ENCODE data around the gene S1PR3.
A peak's percentile ranks its signal among the peaks of the same experiment; 100 is the strongest.

The S1PR3 gene

DNA sequence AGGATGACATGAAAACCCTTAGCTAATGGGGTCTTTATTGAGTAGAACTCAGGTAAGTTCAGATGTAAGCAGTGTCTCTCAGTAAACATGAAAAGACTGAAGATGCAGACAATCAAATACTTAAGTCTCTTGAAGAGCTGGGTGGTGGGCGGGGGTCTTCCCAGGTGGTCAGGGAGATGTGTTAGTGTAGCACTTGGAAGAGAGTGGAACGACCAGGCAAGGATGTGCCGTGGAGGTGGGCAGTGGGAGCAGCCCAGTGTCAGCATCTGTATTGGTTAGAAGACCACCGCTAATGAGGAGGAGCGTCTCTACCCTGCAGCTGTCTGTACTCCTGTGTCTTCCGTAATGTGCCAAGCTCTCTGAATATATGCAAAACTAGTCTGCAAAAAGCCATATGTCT lies 4.4 kb downstream of the S1PR3 start:
- Mint-ChIP-seq H3K4me1 (no peaks in the 10 kb centered on the region), H3K27ac (no peak overlapping the region), H3K9me3 (no peaks in the 10 kb centered on the region), H3K36me3 (no peaks in the 10 kb centered on the region), H3K4me3 (no peak overlapping the region)
- no peak for ATAC-seq
- DNase-seq (ENCODE audit: low spot score in 2 of 2) = no peak

DNA sequence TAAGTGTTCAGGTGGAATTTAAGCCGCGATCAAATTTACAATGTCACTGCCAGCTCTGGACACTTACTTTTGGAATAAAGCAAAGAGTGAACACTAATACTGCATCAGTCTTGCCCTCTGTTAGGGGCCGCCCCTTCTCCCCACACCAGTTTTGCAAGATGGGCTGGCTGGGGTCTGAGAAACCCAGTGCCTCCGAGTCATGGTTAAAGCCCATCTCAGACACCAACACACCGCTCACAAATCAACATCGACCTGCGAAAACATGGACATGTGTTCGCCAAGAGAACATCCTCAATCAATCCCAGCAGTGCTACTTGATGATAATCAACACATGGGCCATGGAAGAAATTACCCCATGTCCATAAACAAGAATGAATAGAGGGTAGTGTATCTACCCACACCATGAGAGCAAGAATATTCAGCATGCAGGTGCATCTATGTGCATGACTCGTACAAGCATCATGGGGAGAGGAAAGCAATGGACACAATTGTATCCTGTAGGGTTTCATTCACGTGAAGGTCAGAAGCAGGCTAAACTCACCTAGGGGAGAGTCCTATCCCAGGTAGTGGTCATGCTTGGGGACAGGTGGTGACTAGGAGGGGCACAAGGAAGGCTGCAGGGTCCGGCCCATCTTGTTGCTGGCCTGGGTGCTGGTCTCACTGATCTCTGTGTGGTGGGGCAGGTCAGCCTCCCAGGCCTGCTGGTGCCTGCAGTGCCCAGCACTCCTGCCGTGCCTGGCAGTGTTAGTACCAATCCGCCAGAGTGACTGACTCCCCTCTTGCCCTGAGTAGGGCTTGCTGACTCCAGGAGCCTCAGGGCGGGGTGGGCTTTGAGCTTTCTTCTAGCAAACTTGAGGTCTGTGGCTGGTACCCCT lies 5.0 kb downstream of the S1PR3 start:
- H3K4me1 Mint-ChIP-seq = no peaks in the 10 kb centered on the region
- no peak for DNase-seq (ENCODE audit: low spot score in 2 of 2)

DNA sequence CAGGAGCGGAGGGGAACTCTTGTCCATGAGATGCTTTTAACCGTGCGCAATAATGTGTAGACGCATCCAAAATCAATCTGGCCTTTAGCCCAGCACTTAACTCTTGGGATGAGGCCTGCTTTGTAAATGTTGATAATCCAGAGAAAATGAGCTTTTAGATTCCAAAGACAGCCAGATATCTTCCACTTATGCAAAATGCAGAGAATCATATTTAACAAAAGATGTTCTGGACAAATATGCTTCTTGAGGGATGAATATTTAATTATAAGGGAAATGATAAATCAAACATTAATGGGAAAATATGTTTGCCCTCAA lies 5.6 kb downstream of the S1PR3 start:
- DNase-seq (ENCODE audit: low spot score in 2 of 2) (no peak), ATAC-seq (no peak)
- Mint-ChIP-seq H3K4me3 (no peak overlapping the region), H3K4me1 (peaks cover 4% of the 10 kb centered on the region), H3K9me3 (no peaks in the 10 kb centered on the region), H3K36me3 (no peaks in the 10 kb centered on the region), H3K27ac (no peak overlapping the region)

More for the DNA sequence above, 5.0 kb downstream of the S1PR3 start:
- Mint-ChIP-seq H3K4me3 (no peak overlapping the region), H3K36me3 (no peaks in the 10 kb centered on the region), H3K9me3 (no peaks in the 10 kb centered on the region), H3K27ac (no peak overlapping the region)
- ATAC-seq = no peak

DNA sequence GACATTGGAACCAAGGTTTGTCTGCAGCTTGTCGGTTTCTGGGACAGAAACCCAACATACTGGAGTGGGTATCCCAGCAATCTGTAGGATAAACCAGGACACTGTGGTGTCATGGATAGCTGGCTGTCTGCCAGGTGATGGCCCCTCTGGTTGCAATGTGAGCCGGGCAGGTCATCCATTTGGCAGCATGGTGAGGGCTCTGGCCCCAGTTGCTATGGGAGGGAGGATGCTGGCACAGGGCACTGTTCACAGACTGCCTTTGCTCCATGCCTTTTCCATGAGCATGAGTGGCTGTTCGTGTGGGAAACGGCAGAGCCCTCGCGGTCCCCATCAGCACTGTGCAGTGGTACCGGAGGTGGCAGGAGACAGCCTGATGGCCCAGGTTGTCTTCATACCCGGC lies 6.4 kb downstream of the S1PR3 start:
- no peak overlapping the region for H3K27ac Mint-ChIP-seq
- no peaks in the 10 kb centered on the region for H3K9me3 Mint-ChIP-seq
- peaks cover 7% of the 10 kb centered on the region for H3K4me1 Mint-ChIP-seq
- DNase-seq (ENCODE audit: low spot score in 2 of 2) = no peak
- H3K36me3 Mint-ChIP-seq = no peaks in the 10 kb centered on the region
- no peak overlapping the region for H3K4me3 Mint-ChIP-seq
- no peak for ATAC-seq

DNA sequence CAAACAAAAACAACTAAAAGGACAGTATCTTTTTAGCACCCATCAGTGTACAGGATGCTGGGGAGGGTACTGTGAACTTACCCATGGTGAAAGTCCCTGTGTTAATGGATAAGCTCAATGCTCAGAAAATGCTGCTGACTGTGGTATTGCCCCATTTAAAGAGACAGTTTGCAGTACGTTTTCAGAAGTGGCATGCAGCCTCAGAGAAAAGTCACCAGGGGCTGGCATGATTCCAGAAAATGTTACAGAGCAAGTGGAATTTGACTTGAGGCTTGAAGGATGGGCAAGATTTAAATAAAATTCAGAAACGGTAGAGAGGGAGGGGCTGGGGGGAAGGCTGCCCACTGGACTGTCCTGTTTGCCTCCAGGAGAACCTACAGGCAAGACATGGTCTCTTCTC lies 7.2 kb downstream of the S1PR3 start:
- peaks cover 7% of the 10 kb centered on the region for H3K4me1 Mint-ChIP-seq
- no peak for DNase-seq (ENCODE audit: low spot score in 2 of 2)
- ATAC-seq = no peak
- H3K36me3 Mint-ChIP-seq = no peaks in the 10 kb centered on the region
- H3K4me3 Mint-ChIP-seq = no peak overlapping the region
- H3K27ac Mint-ChIP-seq = no peak overlapping the region
- no peaks in the 10 kb centered on the region for H3K9me3 Mint-ChIP-seq

DNA sequence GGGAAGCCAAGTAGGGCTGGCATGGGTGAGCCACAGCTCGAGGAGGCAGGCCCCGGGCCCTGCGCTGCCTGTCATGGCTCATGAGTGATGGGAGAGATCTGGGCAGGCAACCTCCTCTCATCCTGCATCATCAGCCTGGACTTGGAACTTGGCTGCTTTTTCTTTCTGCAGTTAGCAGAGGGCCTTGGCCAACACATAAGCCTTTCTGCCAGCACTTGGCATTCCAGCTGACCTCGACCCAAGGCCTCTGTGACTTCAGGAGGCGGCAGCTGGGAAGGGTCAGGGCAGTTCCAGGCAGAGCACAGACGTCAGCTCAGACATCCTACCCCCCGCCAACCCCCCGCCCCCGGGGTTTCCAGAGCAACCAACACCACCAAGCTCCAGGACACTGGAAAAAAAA lies 7.6 kb downstream of the S1PR3 start:
- Mint-ChIP-seq H3K27ac (no peak overlapping the region), H3K4me3 (no peak overlapping the region), H3K36me3 (no peaks in the 10 kb centered on the region), H3K9me3 (no peaks in the 10 kb centered on the region), H3K4me1 (peaks cover 7% of the 10 kb centered on the region)
- no peak for ATAC-seq
- no peak for DNase-seq (ENCODE audit: low spot score in 2 of 2)

DNA sequence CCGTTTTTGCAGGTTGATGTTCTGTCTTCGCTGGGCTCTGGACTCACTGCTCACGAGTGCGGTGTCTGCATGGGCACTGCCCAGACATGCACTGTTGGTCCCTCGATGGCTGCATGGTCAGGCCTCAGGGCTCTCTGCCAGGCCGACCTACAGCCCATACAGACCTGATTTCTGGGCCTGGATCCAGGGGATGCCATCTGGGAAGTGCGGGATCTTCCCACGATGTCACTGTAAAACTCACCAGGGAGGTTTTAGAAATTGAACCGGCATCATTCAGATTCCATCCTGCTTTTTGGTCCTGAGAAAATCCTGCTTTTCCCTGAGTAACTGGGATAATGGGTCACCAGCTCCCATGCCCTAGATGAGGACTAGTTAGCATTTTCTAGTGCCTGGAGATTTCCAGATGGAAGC lies 9.1 kb downstream of the S1PR3 start:
- no peak overlapping the region for H3K27ac Mint-ChIP-seq
- no peaks in the 10 kb centered on the region for H3K36me3 Mint-ChIP-seq
- DNase-seq (ENCODE audit: low spot score in 2 of 2) (no peak), ATAC-seq (no peak)
- H3K4me1 Mint-ChIP-seq = peaks cover 7% of the 10 kb centered on the region
- no peak overlapping the region for H3K4me3 Mint-ChIP-seq
- no peaks in the 10 kb centered on the region for H3K9me3 Mint-ChIP-seq

DNA sequence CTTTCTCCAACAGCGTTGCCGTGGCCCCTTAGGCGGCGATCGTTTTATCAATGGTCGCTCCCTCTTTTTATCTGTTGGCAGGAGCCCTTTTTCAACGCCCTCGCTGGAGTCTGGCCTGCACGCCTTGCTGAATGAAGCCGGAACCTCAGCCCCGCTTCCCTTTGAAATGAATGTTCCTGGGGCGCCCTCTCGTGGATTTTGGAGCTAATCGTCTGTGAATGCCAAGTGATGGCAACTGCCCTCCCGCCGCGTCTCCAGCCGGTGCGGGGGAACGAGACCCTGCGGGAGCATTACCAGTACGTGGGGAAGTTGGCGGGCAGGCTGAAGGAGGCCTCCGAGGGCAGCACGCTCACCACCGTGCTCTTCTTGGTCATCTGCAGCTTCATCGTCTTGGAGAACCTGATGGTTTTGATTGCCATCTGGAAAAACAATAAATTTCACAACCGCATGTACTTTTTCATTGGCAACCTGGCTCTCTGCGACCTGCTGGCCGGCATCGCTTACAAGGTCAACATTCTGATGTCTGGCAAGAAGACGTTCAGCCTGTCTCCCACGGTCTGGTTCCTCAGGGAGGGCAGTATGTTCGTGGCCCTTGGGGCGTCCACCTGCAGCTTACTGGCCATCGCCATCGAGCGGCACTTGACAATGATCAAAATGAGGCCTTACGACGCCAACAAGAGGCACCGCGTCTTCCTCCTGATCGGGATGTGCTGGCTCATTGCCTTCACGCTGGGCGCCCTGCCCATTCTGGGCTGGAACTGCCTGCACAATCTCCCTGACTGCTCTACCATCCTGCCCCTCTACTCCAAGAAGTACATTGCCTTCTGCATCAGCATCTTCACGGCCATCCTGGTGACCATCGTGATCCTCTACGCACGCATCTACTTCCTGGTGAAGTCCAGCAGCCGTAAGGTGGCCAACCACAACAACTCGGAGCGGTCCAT lies 10.0 kb downstream of the S1PR3 start:
- DNase-seq (ENCODE audit: low spot score in 2 of 2) (peak; percentile 42 to 85), ATAC-seq (peak; percentile 55)
- no peak overlapping the region for H3K4me3 Mint-ChIP-seq
- H3K4me1 Mint-ChIP-seq = peaks cover 7% of the 10 kb centered on the region
- H3K9me3 Mint-ChIP-seq = no peaks in the 10 kb centered on the region
- H3K36me3 Mint-ChIP-seq = no peaks in the 10 kb centered on the region
- no peak overlapping the region for H3K27ac Mint-ChIP-seq

DNA sequence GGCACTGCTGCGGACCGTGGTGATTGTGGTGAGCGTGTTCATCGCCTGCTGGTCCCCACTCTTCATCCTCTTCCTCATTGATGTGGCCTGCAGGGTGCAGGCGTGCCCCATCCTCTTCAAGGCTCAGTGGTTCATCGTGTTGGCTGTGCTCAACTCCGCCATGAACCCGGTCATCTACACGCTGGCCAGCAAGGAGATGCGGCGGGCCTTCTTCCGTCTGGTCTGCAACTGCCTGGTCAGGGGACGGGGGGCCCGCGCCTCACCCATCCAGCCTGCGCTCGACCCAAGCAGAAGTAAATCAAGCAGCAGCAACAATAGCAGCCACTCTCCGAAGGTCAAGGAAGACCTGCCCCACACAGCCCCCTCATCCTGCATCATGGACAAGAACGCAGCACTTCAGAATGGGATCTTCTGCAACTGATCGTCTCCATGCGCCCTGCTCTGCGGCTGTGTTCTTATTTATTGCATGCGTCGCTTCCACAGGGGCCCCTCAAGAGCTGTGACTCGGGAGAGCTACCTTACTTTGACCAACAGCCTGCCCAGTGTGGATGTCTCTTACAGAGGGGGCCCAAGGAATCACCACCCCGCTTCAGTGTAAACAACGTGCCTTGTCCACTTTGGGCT lies 10.8 kb downstream of the S1PR3 start:
- H3K27ac Mint-ChIP-seq = no peak overlapping the region
- no peak overlapping the region for H3K4me3 Mint-ChIP-seq
- H3K36me3 Mint-ChIP-seq = no peaks in the 10 kb centered on the region
- DNase-seq (ENCODE audit: low spot score in 2 of 2) (no peak), ATAC-seq (no peak)
- H3K4me1 Mint-ChIP-seq = peaks cover 7% of the 10 kb centered on the region
- no peaks in the 10 kb centered on the region for H3K9me3 Mint-ChIP-seq

DNA sequence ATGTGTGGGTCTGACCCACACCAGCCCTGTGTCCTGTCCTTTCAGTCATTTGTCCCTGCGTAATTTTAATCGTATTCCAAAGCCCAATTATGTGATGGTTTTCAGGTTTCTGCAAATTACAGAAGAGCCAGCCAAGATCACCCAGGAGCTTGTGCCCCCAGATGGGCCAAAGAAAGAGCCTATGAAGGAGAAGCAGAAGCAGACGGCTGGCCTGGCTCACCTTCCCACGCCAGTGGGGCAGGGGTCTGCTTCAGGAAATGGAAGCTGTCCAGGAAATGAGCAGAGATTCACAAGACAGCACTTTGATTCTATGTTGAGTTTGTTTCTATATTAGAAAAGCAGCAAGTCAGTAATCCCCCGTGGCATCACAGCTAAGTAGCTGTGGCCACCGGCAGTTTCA lies 11.7 kb downstream of the S1PR3 start:
- no peak overlapping the region for H3K4me3 Mint-ChIP-seq
- ATAC-seq (no peak), DNase-seq (ENCODE audit: low spot score in 2 of 2) (no peak)

DNA sequence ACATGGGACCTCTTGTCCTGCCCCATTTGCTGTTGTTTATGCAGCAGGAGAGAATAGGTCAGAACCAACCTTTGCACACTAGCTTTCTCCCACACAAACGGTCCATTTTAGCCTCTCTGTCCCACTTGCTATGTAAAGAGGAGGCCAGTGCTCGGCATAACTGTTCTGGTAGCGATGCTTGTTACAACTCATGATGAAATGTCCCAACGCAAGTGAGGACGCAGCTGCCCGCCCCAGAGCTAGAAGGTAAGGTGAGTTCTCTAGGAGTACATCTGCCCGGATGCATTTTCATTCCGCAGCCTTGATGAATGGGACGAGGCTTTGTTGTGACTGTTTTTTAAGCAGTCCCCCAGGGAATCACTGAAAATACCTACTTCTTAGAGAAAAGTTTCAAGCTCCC lies 14.1 kb downstream of the S1PR3 start:
- Mint-ChIP-seq H3K36me3 (no peaks in the 10 kb centered on the region), H3K4me3 (no peak overlapping the region), H3K9me3 (no peaks in the 10 kb centered on the region), H3K4me1 (peaks cover 7% of the 10 kb centered on the region), H3K27ac (no peak overlapping the region)
- ATAC-seq (no peak), DNase-seq (ENCODE audit: low spot score in 2 of 2) (peak in 1 of 2 donors; percentile 25)

More for the DNA sequence above, 11.7 kb downstream of the S1PR3 start:
- H3K36me3 Mint-ChIP-seq = no peaks in the 10 kb centered on the region
- H3K27ac Mint-ChIP-seq = no peak overlapping the region
- peaks cover 7% of the 10 kb centered on the region for H3K4me1 Mint-ChIP-seq
- H3K9me3 Mint-ChIP-seq = no peaks in the 10 kb centered on the region

DNA sequence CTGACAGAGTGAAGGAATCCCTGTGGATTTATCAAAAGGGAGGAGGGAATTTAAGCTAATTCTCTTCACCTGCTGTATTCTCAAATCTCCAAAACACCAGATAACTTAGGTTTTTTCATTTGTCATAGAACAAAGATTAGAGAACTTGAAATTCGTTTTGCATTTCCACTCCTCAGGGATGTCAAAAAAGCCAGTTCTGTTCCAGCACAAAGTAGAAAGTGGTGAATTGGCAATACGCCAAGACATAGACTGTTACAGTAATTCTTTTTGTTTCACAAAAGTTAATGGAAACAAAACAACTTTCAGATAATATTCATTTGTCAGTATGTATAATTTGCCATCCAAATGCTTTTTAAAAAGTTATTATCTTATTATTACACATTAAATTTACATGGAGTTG lies 15.0 kb downstream of the S1PR3 start:
- no peaks in the 10 kb centered on the region for H3K36me3 Mint-ChIP-seq
- H3K27ac Mint-ChIP-seq = no peak overlapping the region
- no peaks in the 10 kb centered on the region for H3K9me3 Mint-ChIP-seq
- no peak for ATAC-seq
- H3K4me3 Mint-ChIP-seq = no peak overlapping the region
- H3K4me1 Mint-ChIP-seq = peaks cover 7% of the 10 kb centered on the region
- DNase-seq (ENCODE audit: low spot score in 2 of 2) = no peak

DNA sequence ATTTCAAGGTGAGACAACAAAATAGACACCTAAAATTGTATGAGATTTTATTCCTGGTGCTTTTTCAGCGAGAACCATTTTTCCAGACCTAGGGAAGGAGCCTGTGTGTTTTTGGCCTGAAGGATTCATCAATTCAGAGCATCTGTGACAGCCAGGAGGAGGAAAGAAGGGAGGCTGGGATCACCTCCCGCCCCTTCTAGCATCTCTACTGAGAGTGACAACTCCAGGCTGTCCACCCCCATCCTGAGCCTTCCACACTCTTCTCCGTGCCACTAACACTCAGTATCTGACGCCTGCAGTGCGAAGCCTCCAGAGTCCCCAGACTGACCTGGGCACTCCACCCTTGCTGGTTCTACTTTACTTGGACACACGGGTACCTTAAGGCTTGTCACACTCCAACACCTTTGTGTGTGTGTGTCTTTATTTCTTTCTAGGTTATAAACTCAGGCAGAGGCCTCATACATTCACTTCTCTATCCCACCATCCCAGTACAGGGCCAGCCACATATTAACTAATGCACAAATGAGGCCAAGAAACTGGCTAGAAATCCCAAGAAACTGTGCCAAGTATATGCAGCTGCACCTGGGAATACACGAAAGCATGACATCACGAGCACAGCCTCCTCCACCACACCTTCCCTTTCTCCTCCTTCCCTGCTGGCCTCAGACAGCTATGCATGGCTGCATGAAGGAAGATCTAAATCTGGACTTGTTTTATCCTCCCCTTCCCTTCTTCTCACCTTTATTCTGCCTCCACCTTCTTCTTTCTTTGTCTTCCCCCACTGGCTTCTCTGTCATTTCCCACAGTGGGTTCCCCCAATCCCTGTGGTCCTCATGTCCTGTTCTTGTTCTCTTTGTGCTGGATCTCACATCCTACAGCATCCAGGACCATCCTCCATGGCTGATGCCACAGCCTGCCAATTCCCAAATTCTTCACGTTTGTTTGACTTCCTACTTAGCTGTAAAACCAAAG lies 16.0 kb downstream of the S1PR3 start:
- H3K9me3 Mint-ChIP-seq = no peaks in the 10 kb centered on the region
- H3K27ac Mint-ChIP-seq = no peak overlapping the region
- H3K4me1 Mint-ChIP-seq = no peaks in the 10 kb centered on the region
- DNase-seq (ENCODE audit: low spot score in 2 of 2) (peak in 1 of 2 donors; percentile 38), ATAC-seq (no peak)
- H3K36me3 Mint-ChIP-seq = no peaks in the 10 kb centered on the region
- H3K4me3 Mint-ChIP-seq = no peak overlapping the region

DNA sequence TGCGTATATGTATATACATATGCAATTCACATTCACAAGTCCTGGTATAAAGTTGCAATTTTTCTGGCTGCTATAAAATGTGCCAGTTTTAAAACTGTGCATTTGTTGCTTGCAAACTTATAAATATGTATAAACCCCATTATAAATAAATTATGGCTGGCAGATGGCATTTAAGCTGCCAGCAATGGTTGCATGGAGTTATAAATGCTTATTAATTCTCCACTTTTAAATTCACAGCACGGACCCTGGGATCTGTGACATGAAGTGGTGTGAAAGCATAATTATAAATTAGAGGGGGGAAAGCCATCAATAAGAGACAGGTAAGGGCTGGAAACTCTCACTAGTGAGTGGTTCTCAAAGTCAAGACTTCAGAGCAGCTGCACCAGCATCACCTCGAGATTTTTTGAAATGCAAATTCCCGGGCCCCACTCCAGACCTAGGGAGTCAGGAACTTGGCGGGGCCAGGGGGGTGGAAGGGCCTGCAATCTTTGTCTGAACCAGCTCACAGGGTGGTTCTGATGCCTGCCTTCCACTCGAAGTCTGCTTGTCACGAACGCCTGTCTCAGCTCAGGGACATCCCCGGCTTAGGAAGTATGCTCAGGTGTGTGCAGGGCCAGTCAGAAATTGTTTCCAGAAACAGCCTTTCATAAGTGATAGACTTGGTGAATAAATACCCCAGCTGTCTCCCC lies 16.9 kb downstream of the S1PR3 start:
- H3K4me3 Mint-ChIP-seq = no peak overlapping the region
- no peak for ATAC-seq
- H3K27ac Mint-ChIP-seq = no peak overlapping the region
- no peak for DNase-seq (ENCODE audit: low spot score in 2 of 2)
- H3K4me1 Mint-ChIP-seq = no peaks in the 10 kb centered on the region
- H3K9me3 Mint-ChIP-seq = no peaks in the 10 kb centered on the region
- no peaks in the 10 kb centered on the region for H3K36me3 Mint-ChIP-seq
